Astrocyte (in vitro differentiated cells and primary cell): ENCODE results near the gene NID2. TPM values are rescaled to one million over a fixed set of nuclear protein-coding genes. Genes with fewer than 3 reads are reported as not detected.

Experiments used
- DNase-seq: peaks from one replicate; pipeline ENCODE4 v3.0.0-alpha.2; 2010; ENCODE audit warnings: low read depth
- FAIRE-seq: peaks from 2 replicates; lab custom pipeline; 2011; peaks lifted over from hg19 to GRCh38; lab: Jason Lieb, UNC
- H2AFZ ChIP-seq: 2 replicates; pipeline ENCODE4 v1.6.0; 2012; ENCODE audit warnings: low read depth, low read length, inconsistent platforms
- H3K27ac ChIP-seq: 2 replicates; pipeline ENCODE4 v1.5.1; 2011; ENCODE audit warnings: low read depth, low read length, inconsistent platforms
- H3K27me3 ChIP-seq: 2 replicates; pipeline ENCODE4 v1.6.0; 2011; ENCODE audit warnings: low read length, inconsistent platforms; ENCODE audit not compliant: insufficient read depth
- H3K36me3 ChIP-seq: 2 replicates; pipeline ENCODE4 v1.5.1; 2011; ENCODE audit warnings: low read length, inconsistent platforms; ENCODE audit not compliant: insufficient read depth
- H3K4me1 ChIP-seq: 2 replicates; pipeline ENCODE4 v1.5.1; 2011; ENCODE audit warnings: low read length, inconsistent platforms; ENCODE audit not compliant: insufficient read depth
- H3K4me2 ChIP-seq: 2 replicates; pipeline ENCODE4 v1.6.0; 2012; ENCODE audit warnings: low read length, inconsistent platforms
- H3K4me3 ChIP-seq: 2 replicates; pipeline ENCODE4 v1.5.1; 2011; ENCODE audit warnings: low read depth, mild to moderate bottlenecking, low read length, inconsistent platforms; ENCODE audit not compliant: insufficient read depth
- H3K79me2 ChIP-seq: 2 replicates; pipeline ENCODE4 v1.6.0; 2012; ENCODE audit warnings: mild to moderate bottlenecking, low read length, inconsistent platforms; ENCODE audit not compliant: insufficient read depth
- H3K9ac ChIP-seq: 2 replicates; pipeline ENCODE4 v1.6.0; 2012; ENCODE audit warnings: mild to moderate bottlenecking, low read length, inconsistent platforms
- H3K9me3 ChIP-seq: 2 replicates; pipeline ENCODE4 v1.5.1; 2012; ENCODE audit warnings: low read depth, mild to moderate bottlenecking, low read length, inconsistent platforms; ENCODE audit not compliant: insufficient read depth
- H4K20me1 ChIP-seq: 2 replicates; pipeline ENCODE4 v1.6.0; 2012; ENCODE audit warnings: low read length, inconsistent platforms; ENCODE audit not compliant: insufficient read depth
- H3K27ac Mint-ChIP-seq: one replicate; pipeline ENCODE4 v1.8.0; 2021; ENCODE audit warnings: mild to moderate bottlenecking, mixed read lengths; ENCODE audit not compliant: unreplicated experiment
- H3K27me3 Mint-ChIP-seq: one replicate; pipeline ENCODE4 v1.8.0; 2021; ENCODE audit warnings: low read depth, mixed read lengths; ENCODE audit not compliant: unreplicated experiment
- H3K36me3 Mint-ChIP-seq: one replicate; pipeline ENCODE4 v1.8.0; 2021; ENCODE audit warnings: low read depth, mixed read lengths; ENCODE audit not compliant: unreplicated experiment
- H3K4me1 Mint-ChIP-seq: one replicate; pipeline ENCODE4 v1.8.0; 2021; ENCODE audit warnings: low read depth, mixed read lengths; ENCODE audit not compliant: unreplicated experiment
- H3K4me3 Mint-ChIP-seq: one replicate; pipeline ENCODE4 v1.8.0; 2021; ENCODE audit warnings: mild to moderate bottlenecking, moderate library complexity, mixed read lengths; ENCODE audit not compliant: unreplicated experiment
- H3K9me3 Mint-ChIP-seq: one replicate; pipeline ENCODE4 v1.8.0; 2021; ENCODE audit warnings: mild to moderate bottlenecking, mixed read lengths; ENCODE audit not compliant: unreplicated experiment
- EZH2 ChIP-seq: IDR thresholded peaks from 2 replicates; pipeline ENCODE4 v1.6.1; 2012; ENCODE audit warnings: mild to moderate bottlenecking, low read length, inconsistent platforms; ENCODE audit not compliant: insufficient read depth
- total RNA-seq: library from RNA; stranded (reverse); gene quantifications from 2 replicates; pipeline ENCODE4 v1.2.1, GENCODE V29; 2021
- TF ChIP-seq, protein P1 (sequence below): IDR thresholded peaks from 2 replicates; pipeline ENCODE4 v1.5.1; 2011; ENCODE audit warnings: low read depth, mild to moderate bottlenecking, inconsistent platforms, low read length, moderate library complexity; ENCODE audit not compliant: insufficient read depth

Gene NID2
- total RNA-seq, 1 donor from 2014 or later: 22.3 TPM

DNA sequence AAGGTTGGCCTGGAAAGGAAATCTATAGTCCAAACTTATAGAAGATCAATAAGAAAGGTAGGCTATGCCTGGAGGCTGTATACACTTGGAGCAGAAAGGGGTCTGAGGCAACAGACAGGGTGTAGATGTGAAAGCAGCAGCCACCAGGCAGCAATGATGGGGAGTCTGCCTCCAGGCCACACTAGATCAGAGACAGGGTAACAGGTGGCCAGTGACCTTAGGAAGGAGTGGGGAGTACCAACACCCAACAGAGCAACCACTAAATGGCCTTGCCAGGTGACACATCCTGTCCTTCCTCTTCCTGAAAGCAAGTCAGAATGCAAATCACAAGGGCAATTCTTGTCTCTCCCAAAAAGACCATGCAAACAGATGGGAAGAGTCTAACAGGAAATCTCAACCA lies 46.4 kb upstream of the NID2 start:
- H3K27me3 ChIP-seq: no peaks in the 10 kb centered on the region
- FAIRE-seq (no peak), DNase-seq (no peak)
- no peak overlapping the region for H3K27ac ChIP-seq
- H3K79me2 ChIP-seq: no peaks in the 10 kb centered on the region
- H3K36me3 ChIP-seq: no peaks in the 10 kb centered on the region
- Mint-ChIP-seq H3K9me3 (peaks cover 2% of the 10 kb centered on the region), H3K4me3 (no peak overlapping the region), H3K27ac (no peak overlapping the region), H3K4me1 (peaks cover 20% of the 10 kb centered on the region), H3K36me3 (peaks cover 1% of the 10 kb centered on the region), H3K27me3 (no peaks in the 10 kb centered on the region)
- no peak overlapping the region for H3K4me2 ChIP-seq
- H4K20me1 ChIP-seq: no peaks in the 10 kb centered on the region
- peaks cover 6% of the 10 kb centered on the region for H3K4me1 ChIP-seq
- no peak overlapping the region for H2AFZ ChIP-seq
- H3K9me3 ChIP-seq: no peaks in the 10 kb centered on the region
- H3K4me3 ChIP-seq: no peak overlapping the region
- no peak for TF ChIP-seq EZH2
- TF ChIP-seq, protein P1, sequence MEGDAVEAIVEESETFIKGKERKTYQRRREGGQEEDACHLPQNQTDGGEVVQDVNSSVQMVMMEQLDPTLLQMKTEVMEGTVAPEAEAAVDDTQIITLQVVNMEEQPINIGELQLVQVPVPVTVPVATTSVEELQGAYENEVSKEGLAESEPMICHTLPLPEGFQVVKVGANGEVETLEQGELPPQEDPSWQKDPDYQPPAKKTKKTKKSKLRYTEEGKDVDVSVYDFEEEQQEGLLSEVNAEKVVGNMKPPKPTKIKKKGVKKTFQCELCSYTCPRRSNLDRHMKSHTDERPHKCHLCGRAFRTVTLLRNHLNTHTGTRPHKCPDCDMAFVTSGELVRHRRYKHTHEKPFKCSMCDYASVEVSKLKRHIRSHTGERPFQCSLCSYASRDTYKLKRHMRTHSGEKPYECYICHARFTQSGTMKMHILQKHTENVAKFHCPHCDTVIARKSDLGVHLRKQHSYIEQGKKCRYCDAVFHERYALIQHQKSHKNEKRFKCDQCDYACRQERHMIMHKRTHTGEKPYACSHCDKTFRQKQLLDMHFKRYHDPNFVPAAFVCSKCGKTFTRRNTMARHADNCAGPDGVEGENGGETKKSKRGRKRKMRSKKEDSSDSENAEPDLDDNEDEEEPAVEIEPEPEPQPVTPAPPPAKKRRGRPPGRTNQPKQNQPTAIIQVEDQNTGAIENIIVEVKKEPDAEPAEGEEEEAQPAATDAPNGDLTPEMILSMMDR: no peak
- no peak overlapping the region for H3K9ac ChIP-seq

DNA sequence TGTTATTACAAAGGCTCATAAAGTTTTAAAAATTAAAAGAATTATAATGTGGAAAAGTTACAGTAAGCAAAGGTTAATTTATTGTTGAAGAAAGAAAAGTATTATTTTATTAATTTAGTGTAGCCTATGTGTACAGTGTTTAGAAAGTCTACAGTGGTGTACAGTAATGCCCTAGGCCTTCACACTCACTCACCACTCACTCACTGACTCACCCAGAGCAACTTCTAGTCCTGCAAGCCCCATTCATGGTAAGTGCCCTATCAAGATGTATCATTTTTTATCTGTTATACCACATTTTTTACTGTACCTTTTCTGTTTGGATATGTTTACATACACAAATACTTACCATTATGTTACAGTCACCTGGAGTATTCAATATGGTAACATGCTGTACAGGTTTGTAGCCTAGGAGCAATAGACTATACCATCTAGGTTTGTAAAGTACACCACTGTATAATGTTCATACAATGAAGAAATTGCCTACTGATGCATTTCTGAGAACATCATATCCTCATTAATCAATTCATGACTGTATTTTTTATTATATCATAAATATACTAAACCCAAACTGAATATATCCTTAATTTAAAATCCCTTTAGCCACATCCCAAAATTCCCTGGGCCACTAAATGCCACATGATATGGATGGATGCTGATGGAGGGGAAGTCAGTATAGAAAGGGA lies 43.6 kb upstream of the NID2 start:
- no peak overlapping the region for H3K9ac ChIP-seq
- H3K4me1 Mint-ChIP-seq: peaks cover 9% of the 10 kb centered on the region

More for the DNA sequence above, 43.6 kb upstream of the NID2 start:
- TF ChIP-seq, protein P1: no peak
- TF ChIP-seq EZH2: no peak
- H3K4me1 ChIP-seq: peaks cover 10% of the 10 kb centered on the region
- no peak overlapping the region for H2AFZ ChIP-seq
- no peak overlapping the region for H3K4me3 ChIP-seq
- H3K27ac Mint-ChIP-seq: no peak overlapping the region
- no peak overlapping the region for H3K4me2 ChIP-seq
- no peaks in the 10 kb centered on the region for H3K27me3 ChIP-seq
- no peaks in the 10 kb centered on the region for H3K27me3 Mint-ChIP-seq
- H3K36me3 ChIP-seq: no peaks in the 10 kb centered on the region
- DNase-seq (peak; percentile 62), FAIRE-seq (no peak)
- H3K27ac ChIP-seq: peak overlapping the region; percentile 81
- no peaks in the 10 kb centered on the region for H3K79me2 ChIP-seq
- no peaks in the 10 kb centered on the region for H4K20me1 ChIP-seq
- no peaks in the 10 kb centered on the region for H3K9me3 Mint-ChIP-seq
- no peaks in the 10 kb centered on the region for H3K9me3 ChIP-seq
- H3K36me3 Mint-ChIP-seq: no peaks in the 10 kb centered on the region
- H3K4me3 Mint-ChIP-seq: no peak overlapping the region
